NCI-H1105 (cell line): Measurements from ENCODE around the gene C6orf132.

Source experiments
- DNase-seq: peaks from one replicate; lab custom pipeline; 2025; lab: John Stamatoyannopoulos, UW

The C6orf132 gene

DNA sequence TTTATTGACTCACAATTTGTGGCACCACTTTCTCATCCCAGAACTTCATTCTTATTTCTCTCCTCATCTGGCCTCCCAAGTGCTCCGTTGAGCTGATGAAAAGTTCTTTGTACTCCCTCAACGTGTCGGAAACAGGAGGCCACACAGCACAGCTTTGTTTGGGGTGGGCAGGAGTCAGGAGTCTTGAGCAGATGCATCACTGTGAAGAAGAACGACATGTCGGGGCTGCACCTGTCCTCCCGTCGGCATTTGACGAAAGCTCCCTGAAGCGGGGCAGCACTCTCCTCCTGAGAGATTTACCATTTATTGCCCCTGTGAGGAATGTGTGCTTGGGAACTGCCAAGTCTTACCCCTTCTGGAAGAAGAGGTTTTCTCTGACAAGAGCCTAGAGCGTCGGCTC lies 64.0 kb downstream of the C6orf132 start:
- DNase-seq, result no peak

DNA sequence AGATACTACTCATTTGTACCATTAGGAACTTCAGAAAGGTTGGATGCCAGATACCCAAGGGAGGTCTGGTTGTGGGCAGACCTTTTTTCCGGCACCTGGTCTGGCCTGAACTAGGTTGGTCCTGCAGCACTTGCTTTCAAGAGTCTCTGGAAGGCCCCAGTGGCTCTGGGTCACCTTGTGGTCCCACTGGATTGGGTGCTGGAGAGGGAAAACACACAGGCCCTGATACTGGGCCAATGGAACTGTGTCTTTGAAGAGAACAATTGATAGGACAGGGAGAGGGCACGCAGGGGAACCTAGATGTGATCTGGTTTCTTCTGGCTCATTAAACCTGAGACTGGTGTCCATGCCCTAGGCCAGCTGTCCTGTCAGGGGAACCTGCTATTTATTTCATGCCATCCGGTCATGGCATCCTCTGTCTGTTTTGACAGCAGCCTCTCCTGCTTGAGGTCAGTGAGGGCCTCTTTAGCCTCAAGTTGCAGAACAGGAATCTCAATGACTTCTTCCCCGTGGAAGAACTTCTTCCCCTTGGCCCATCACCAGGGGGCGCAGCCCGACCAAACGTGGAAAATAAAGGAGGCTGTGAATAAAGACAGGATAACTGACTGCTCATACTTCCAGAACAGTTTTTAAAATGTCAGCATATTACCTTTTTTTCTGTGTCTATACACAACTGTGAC lies 67.1 kb downstream of the C6orf132 start:
- no peak for DNase-seq

- DNase-seq, result no peak
Measured at GRCh38 chr6:42073287-42073686, 69.1 kb downstream of the C6orf132 start.

DNA sequence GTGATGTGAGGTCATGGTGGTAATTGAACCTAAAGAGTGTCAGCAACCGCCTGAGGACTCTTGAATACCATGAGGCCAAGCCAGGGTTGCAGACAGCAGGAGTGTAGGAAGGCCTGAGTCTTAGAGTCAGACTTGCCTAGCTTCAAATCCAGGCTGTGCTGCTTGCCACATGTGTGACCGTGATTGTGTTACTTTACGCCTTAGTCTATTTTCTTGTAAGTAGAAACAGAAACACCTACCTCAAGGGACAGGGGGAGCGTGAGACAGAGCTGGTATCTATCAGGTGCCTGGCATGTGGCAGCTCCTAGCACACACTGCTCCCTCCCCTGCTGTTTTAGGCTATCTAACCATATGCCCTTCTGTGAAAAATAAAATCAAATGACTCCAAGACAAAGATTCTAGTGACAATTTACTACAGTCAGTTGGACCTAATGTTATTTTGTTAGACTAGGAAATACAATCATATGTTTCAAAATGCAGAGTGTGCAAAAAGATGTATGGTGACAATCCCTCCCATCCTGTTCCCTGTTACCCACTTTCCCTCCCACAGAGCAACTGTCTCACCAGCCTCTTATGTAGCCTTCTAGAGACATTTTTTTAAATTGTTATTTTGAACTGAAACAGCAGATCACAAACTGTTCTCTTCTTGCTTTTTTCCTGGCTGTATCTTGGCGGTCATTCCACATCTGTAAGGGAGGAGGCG lies 70.4 kb downstream of the C6orf132 start:
- no peak for DNase-seq

DNA sequence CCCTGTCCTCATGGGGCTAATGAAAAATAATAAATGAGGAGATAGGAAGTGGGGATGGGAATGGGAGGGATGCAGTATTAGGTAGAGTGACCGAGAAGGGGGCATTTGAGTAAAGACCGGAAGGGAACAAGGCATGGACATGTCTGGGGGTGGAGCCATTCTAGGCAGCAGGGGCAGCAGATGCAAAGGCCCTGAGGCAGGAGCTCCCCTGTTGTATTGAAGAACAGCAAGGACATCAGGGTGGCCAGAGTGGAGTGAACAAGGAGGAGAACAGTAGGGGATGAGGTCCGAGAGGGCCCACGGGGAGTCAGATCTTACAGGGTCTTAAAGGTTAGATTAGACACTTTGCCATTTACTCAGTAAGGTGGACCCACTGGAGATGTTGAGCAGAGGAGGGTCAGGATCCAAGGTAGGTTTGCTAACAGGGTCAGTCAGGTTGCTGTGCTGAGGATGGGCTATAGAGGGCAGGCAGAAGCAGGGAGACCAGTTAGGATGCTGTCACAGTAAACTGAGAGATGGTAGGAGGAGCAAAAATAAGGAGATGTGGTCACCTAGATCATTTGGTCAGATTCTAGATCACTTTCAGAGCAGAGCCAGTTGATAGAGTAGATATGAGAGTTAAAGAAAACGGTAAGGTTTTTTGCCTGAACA lies 73.4 kb downstream of the C6orf132 start:
- DNase-seq, result no peak

DNA sequence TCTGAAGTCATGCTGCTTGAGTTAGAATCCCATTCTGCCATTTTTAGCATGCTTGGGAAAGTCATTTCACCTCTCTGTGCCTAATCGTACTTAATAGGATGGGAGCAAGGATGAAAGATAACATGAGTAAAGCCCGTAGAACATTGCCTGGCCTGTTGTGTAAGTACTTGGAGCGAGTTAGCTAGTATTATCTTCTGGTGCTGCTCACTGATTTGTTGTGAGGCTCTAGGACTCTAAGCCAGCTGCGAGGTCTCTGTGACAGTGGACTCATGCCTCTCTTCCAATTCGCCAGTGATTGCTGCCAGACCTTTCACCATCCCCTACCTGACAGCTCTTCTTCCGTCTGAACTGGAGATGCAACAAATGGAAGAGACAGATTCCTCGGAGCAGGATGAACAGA lies 74.2 kb downstream of the C6orf132 start:
- DNase-seq, result no peak

- no peak for DNase-seq
Measured at GRCh38 chr6:42066156-42066675, 76.2 kb downstream of the C6orf132 start.

GRCh38 chr6:42059743-42060142 lies 82.7 kb downstream of the C6orf132 start:
- DNase-seq, result no peak

DNA sequence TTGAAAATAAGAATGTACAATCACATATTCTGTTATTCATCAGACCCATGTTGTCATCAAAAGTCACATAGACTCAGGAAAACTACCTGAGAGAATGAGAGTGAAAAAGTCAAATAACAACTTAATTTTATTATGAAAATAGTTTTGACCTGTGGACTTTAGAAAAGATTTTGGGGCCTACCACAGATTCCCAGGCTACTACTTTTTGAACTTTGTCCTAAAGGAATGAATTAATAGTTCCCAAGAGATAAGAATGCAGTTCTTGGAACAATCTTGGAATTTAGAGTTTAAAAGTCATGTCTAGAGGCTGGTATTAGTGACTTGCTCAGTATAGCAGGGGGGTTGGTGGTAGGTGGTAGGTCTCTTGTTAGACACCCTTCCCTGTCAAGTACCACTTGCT lies 88.8 kb downstream of the C6orf132 start:
- no peak for DNase-seq

DNA sequence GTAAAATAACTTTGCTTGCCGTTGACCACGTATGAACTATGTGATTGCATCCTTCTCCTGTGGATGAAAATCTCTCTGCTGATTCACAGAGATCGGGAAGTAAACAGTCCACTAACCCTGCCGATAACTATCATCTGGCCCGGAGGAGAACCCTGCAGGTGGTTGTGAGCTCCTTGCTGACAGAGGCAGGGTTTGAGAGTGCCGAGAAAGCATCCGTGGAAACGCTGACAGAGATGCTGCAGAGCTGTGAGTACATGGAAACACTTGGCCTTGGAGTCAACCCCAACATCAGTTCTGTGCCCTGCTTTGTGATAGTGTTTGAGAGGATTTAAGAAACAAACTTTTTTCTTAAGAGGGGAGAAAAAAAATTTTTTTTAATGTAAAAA lies 91.2 kb downstream of the C6orf132 start:
- DNase-seq, result no peak
